ENCODE results near the gene NALF2. TPM values are rescaled to one million over a fixed set of nuclear protein-coding genes. Genes with fewer than 3 reads are reported as not detected.

Gene NALF2
- total and polyA plus RNA-seq, 2 donors from 2014 or later = 1.9 to 2.0 TPM

DNA sequence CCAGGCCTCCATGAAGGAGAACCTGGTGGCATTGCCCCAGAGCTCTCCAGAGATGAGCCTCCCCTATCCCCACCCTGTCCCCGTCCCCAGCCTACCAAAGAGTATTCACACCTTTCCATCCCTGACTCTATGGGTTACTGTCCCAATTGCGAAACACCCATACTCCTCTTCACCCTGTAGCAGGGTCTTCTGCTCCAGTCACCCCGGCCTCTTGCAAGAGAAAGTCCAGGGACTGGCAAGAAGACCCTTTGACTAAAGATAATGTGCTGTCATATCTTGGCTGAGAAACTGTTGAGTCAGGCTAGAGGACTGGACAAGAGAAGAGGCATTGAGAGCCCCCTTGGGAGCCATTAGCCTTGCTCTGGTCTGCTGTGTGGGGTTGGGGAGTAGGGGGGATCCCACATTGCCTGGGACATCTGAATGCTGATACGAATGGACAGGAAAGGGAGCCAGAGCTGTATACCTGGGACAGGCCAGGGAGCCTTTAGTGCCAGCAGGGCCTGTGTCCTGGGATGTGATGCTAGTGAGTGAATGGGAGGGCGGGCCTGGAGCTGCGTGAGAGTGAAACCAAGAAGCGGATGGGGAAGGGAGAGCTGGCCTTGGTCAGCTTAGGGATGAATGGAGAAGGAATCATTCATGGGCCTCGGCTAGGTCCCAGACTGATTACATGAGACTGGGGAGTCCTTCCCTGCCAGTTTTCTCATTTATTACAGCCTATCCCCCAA, 27.1 kb downstream of the NALF2 start:
- H3K4me1 ChIP-seq (ENCODE audit: control insufficient read depth in 2 of 3, insufficient read depth in 2 of 3, low read depth in 1 of 3, low read length in 3 of 3) = no peaks in the 10 kb centered on the region
- intact Hi-C loops (cut with DNase I) = no loop called here
- FAIRE-seq = no peak
- H3K9me3 ChIP-seq (ENCODE audit: control insufficient read depth in 2 of 3, insufficient read depth in 1 of 3, low read length in 3 of 3) = no peaks in the 10 kb centered on the region
- H3K36me3 ChIP-seq (ENCODE audit: control insufficient read depth in 2 of 3, insufficient read depth in 3 of 3, low read length in 3 of 3) = no peaks in the 10 kb centered on the region
- no peaks in the 10 kb centered on the region for H3K27me3 ChIP-seq (ENCODE audit: control insufficient read depth, insufficient read depth, low read length)
- no peak overlapping the region for H3K4me3 ChIP-seq (ENCODE audit: low read length in 3 of 3)
- DNase-seq = no peak
- H3K9ac ChIP-seq (ENCODE audit: low read length in 3 of 3) = no peak overlapping the region
- TF ChIP-seq, protein P1, sequence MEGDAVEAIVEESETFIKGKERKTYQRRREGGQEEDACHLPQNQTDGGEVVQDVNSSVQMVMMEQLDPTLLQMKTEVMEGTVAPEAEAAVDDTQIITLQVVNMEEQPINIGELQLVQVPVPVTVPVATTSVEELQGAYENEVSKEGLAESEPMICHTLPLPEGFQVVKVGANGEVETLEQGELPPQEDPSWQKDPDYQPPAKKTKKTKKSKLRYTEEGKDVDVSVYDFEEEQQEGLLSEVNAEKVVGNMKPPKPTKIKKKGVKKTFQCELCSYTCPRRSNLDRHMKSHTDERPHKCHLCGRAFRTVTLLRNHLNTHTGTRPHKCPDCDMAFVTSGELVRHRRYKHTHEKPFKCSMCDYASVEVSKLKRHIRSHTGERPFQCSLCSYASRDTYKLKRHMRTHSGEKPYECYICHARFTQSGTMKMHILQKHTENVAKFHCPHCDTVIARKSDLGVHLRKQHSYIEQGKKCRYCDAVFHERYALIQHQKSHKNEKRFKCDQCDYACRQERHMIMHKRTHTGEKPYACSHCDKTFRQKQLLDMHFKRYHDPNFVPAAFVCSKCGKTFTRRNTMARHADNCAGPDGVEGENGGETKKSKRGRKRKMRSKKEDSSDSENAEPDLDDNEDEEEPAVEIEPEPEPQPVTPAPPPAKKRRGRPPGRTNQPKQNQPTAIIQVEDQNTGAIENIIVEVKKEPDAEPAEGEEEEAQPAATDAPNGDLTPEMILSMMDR (IDR thresholded peaks at IDR 0.05; ENCODE audit: borderline replicate concordance, extremely low read depth, insufficient read depth) = no peak
- no peak overlapping the region for H3K27ac ChIP-seq (ENCODE audit: low read depth in 2 of 2, low read length in 2 of 2)

DNA sequence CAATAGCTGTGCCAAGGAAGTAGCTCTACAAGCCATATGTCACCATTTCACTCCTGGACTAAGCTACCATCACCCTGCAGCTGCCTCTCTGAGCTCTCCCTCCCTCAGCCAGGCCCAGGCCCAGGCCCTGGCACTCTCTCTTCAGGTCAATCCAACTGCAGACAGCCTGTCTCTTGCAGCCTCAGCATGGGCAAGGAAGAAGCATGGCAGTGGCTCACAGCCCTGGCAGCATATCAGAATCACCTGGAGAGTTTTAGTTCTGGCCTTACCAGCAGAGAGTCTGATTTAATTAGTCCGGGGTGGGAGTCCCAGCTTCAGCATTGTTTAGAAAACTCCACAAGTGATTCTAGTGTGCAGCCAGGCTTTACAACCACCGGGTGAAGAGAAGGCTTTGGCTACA, 31.5 kb downstream of the NALF2 start:
- Histone ChIP-seq H3K4me3 (ENCODE audit: low read length in 3 of 3) (no peak overlapping the region), H3K27me3 (ENCODE audit: control insufficient read depth, insufficient read depth, low read length) (no peaks in the 10 kb centered on the region), H3K4me1 (ENCODE audit: control insufficient read depth in 2 of 3, insufficient read depth in 2 of 3, low read depth in 1 of 3, low read length in 3 of 3) (no peaks in the 10 kb centered on the region), H3K36me3 (ENCODE audit: control insufficient read depth in 2 of 3, insufficient read depth in 3 of 3, low read length in 3 of 3) (no peaks in the 10 kb centered on the region), H3K9me3 (ENCODE audit: control insufficient read depth in 2 of 3, insufficient read depth in 1 of 3, low read length in 3 of 3) (no peaks in the 10 kb centered on the region), H3K9ac (ENCODE audit: low read length in 3 of 3) (no peak overlapping the region), H3K27ac (ENCODE audit: low read depth in 2 of 2, low read length in 2 of 2) (no peak overlapping the region)
- TF ChIP-seq, protein P1 (IDR thresholded peaks at IDR 0.05; ENCODE audit: borderline replicate concordance, extremely low read depth, insufficient read depth) = no peak
- FAIRE-seq = no peak
- intact Hi-C loops (cut with DNase I) = no loop called here
- DNase-seq = no peak

DNA sequence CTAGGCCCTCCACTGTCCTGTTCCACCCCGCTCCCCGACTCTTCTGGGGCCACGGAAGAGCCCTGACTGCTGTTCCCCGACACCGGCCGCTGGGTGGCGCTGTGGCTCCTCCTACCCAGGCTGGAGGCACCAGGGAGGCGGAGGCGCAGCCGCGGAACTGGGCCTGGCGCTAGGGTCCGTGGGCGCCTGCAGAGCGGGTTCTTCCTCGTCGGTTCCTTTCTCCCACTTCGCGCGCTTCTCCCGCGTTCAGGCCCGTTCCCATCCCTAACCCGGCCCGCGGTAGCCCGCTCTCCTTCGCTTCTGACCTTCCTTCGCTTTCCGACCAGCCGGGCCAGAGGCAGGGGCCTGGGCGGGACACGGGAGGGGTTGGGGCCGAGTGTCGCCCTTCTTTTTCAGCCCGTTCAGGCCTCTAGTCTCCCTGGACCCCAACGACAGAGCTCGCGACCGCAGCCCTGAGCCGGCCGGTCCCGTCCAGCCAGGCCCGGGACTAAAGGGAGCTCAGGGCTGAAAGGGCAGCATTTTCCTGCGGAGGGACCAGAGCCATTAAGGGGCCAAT, 34.3 kb downstream of the NALF2 start:
- peak overlapping the region in 2 of 3 donors; percentile 45 to 63 for H3K4me3 ChIP-seq (ENCODE audit: low read length in 3 of 3)
- H3K27ac ChIP-seq (ENCODE audit: low read depth in 2 of 2, low read length in 2 of 2) = no peak overlapping the region
- peak overlapping the region in 1 of 3 donors; percentile 34 for H3K9ac ChIP-seq (ENCODE audit: low read length in 3 of 3)
- no peaks in the 10 kb centered on the region for H3K9me3 ChIP-seq (ENCODE audit: control insufficient read depth in 2 of 3, insufficient read depth in 1 of 3, low read length in 3 of 3)
- no peaks in the 10 kb centered on the region for H3K4me1 ChIP-seq (ENCODE audit: control insufficient read depth in 2 of 3, insufficient read depth in 2 of 3, low read depth in 1 of 3, low read length in 3 of 3)
- TF ChIP-seq, protein P1 (IDR thresholded peaks at IDR 0.05; ENCODE audit: borderline replicate concordance, extremely low read depth, insufficient read depth) = peak; percentile 64
- intact Hi-C loops (cut with DNase I) = no loop called here
- peak; percentile 69 to 90 (median 75) for DNase-seq
- H3K36me3 ChIP-seq (ENCODE audit: control insufficient read depth in 2 of 3, insufficient read depth in 3 of 3, low read length in 3 of 3) = no peaks in the 10 kb centered on the region
- no peak for FAIRE-seq
- no peaks in the 10 kb centered on the region for H3K27me3 ChIP-seq (ENCODE audit: control insufficient read depth, insufficient read depth, low read length)
